HL-60/S4 (cell line): ENCODE results near the gene LENEP.

Experiments used
- in situ Hi-C: fragments of 300-500 bp; cut with MboI; formaldehyde crosslinking; loops from 2 replicates; pipeline ENCODE4 v1.14.3; 2022; ENCODE audit warnings: low sequenced_read_pairs

The LENEP gene

GRCh38 chr1:155026154-155026553, 32.8 kb downstream of the LENEP start:
- in situ Hi-C loops = no loop called here

- in situ Hi-C loops = no loop called here
These were observed 33.2 kb downstream of the LENEP start for GRCh38 chr1:155026588-155026987.

- in situ Hi-C loops = no loop called here
These were observed 36.3 kb downstream of the LENEP start for GRCh38 chr1:155029513-155030242.

- in situ Hi-C loops = no loop called here
These were observed 36.9 kb downstream of the LENEP start for GRCh38 chr1:155030243-155030795.

- in situ Hi-C loops = no loop called here
These were observed 37.5 kb downstream of the LENEP start for GRCh38 chr1:155030899-155031298.

- in situ Hi-C loops = no loop called here
These were observed 39.5 kb downstream of the LENEP start for GRCh38 chr1:155032886-155033285.

- in situ Hi-C loops = no loop called here
These were observed 40.1 kb downstream of the LENEP start, which contains the start of the genes DCST1 and DCST2 for GRCh38 chr1:155033524-155033923. Gene DCST1 (plus strand): TSS chr1:155033824. CDS start chr1:155034037, 213 bp downstream. Gene DCST2 (minus strand): TSS chr1:155033781. CDS start chr1:155033701, 80 bp downstream.

- in situ Hi-C loops = no loop called here
These were observed 41.2 kb downstream of the LENEP start for GRCh38 chr1:155034318-155035208.

- in situ Hi-C loops = no loop called here
These were observed 42.5 kb downstream of the LENEP start for GRCh38 chr1:155035936-155036335.

GRCh38 chr1:155037043-155037442, 43.7 kb downstream of the LENEP start:
- in situ Hi-C loops = no loop called here

GRCh38 chr1:155037851-155038441, 44.6 kb downstream of the LENEP start:
- in situ Hi-C loops = no loop called here

GRCh38 chr1:155038602-155039307, 45.4 kb downstream of the LENEP start:
- in situ Hi-C loops = no loop called here

- in situ Hi-C loops = no loop called here
These were observed 45.9 kb downstream of the LENEP start for GRCh38 chr1:155039308-155039669.

- in situ Hi-C loops = no loop called here
These were observed 47.1 kb downstream of the LENEP start for GRCh38 chr1:155040358-155041093.

GRCh38 chr1:155042789-155043188, 49.4 kb downstream of the LENEP start:
- in situ Hi-C loops = no loop called here

GRCh38 chr1:155043301-155043702, 49.9 kb downstream of the LENEP start:
- in situ Hi-C loops = no loop called here

GRCh38 chr1:155043793-155044192, 50.4 kb downstream of the LENEP start:
- in situ Hi-C loops = no loop called here
